ENCODE results near the gene CLRN2. TPM values are rescaled to one million over a fixed set of nuclear protein-coding genes. Genes with fewer than 3 reads are reported as not detected.

Gene CLRN2
- total and polyA plus RNA-seq, 2 donors (not counting 1 experiment from before 2014, with no cell fraction given), result not detected

GRCh38 chr4:17491196-17491595 is 23.8 kb upstream of the CLRN2 start:
- H3K27me3 ChIP-seq (ENCODE audit: control insufficient read depth, insufficient read depth, low read length), result no peaks in the 10 kb centered on the region
- H3K4me2 ChIP-seq (ENCODE audit: extremely low read depth, insufficient read depth, low read length), result no peak overlapping the region
- no peak overlapping the region for H2AFZ ChIP-seq (ENCODE audit: low read length)
- no peak overlapping the region for H3K27ac ChIP-seq (ENCODE audit: insufficient read depth, low read length)
- peaks cover 9% of the 10 kb centered on the region for H3K36me3 ChIP-seq (ENCODE audit: control insufficient read depth, insufficient read depth, low read length)
- TF ChIP-seq CTCF (conservative IDR thresholded peaks at IDR 0.05 in 1 of 2, IDR thresholded peaks at IDR 0.05 in 1 of 2; ENCODE audit: low read depth in 1 of 2, low read length in 2 of 2) (no peak), EZH2 (IDR thresholded peaks at IDR 0.05; ENCODE audit: low read length, missing control alignments) (no peak)
- peaks cover 2% of the 10 kb centered on the region for H3K79me2 ChIP-seq (ENCODE audit: control insufficient read depth, insufficient read depth, low read length)
- peaks cover 5% of the 10 kb centered on the region for H3K4me1 ChIP-seq (ENCODE audit: control insufficient read depth, extremely low read depth, insufficient read depth, low read length)
- no peak overlapping the region for H3K9ac ChIP-seq (ENCODE audit: insufficient read depth, low read length)
- H3K9me3 ChIP-seq (ENCODE audit: control insufficient read depth, insufficient read depth, low read depth, low read length), result no peaks in the 10 kb centered on the region
- no peak overlapping the region for H3K4me3 ChIP-seq (replicated peaks in 1 of 4; ENCODE audit: control extremely low read depth in 1 of 4, insufficient read depth in 1 of 4, low read depth in 3 of 4, low read length in 4 of 4)
- no peak for DNase-seq (ENCODE audit: low read depth in 2 of 2)
- H4K20me1 ChIP-seq (ENCODE audit: control insufficient read depth, extremely low read depth, insufficient read depth, low read length), result no peaks in the 10 kb centered on the region

- no peak for TF ChIP-seq EZH2 (IDR thresholded peaks at IDR 0.05; ENCODE audit: low read length, missing control alignments)
- TF ChIP-seq CTCF (conservative IDR thresholded peaks at IDR 0.05 in 1 of 2, IDR thresholded peaks at IDR 0.05 in 1 of 2; ENCODE audit: low read depth in 1 of 2, low read length in 2 of 2), result no peak
- no peak for DNase-seq (ENCODE audit: low read depth in 2 of 2)
- Histone ChIP-seq H3K79me2 (ENCODE audit: control insufficient read depth, insufficient read depth, low read length) (peaks cover 2% of the 10 kb centered on the region), H3K9me3 (ENCODE audit: control insufficient read depth, insufficient read depth, low read depth, low read length) (no peaks in the 10 kb centered on the region), H3K36me3 (ENCODE audit: control insufficient read depth, insufficient read depth, low read length) (peaks cover 9% of the 10 kb centered on the region), H3K4me2 (ENCODE audit: extremely low read depth, insufficient read depth, low read length) (no peak overlapping the region), H2AFZ (ENCODE audit: low read length) (no peak overlapping the region), H4K20me1 (ENCODE audit: control insufficient read depth, extremely low read depth, insufficient read depth, low read length) (no peaks in the 10 kb centered on the region), H3K4me1 (ENCODE audit: control insufficient read depth, extremely low read depth, insufficient read depth, low read length) (peaks cover 5% of the 10 kb centered on the region), H3K9ac (ENCODE audit: insufficient read depth, low read length) (no peak overlapping the region), H3K4me3 (replicated peaks in 1 of 4; ENCODE audit: control extremely low read depth in 1 of 4, insufficient read depth in 1 of 4, low read depth in 3 of 4, low read length in 4 of 4) (no peak overlapping the region), H3K27me3 (ENCODE audit: control insufficient read depth, insufficient read depth, low read length) (no peaks in the 10 kb centered on the region), H3K27ac (ENCODE audit: insufficient read depth, low read length) (no peak overlapping the region)
Measured at GRCh38 chr4:17492058-17492741, 22.8 kb upstream of the CLRN2 start.

GRCh38 chr4:17492876-17493275 is 22.1 kb upstream of the CLRN2 start:
- Histone ChIP-seq H3K27me3 (ENCODE audit: control insufficient read depth, insufficient read depth, low read length) (no peaks in the 10 kb centered on the region), H2AFZ (ENCODE audit: low read length) (no peak overlapping the region), H3K4me1 (ENCODE audit: control insufficient read depth, extremely low read depth, insufficient read depth, low read length) (peaks cover 5% of the 10 kb centered on the region), H3K36me3 (ENCODE audit: control insufficient read depth, insufficient read depth, low read length) (peaks cover 9% of the 10 kb centered on the region), H3K4me3 (replicated peaks in 1 of 4; ENCODE audit: control extremely low read depth in 1 of 4, insufficient read depth in 1 of 4, low read depth in 3 of 4, low read length in 4 of 4) (no peak overlapping the region), H3K9me3 (ENCODE audit: control insufficient read depth, insufficient read depth, low read depth, low read length) (no peaks in the 10 kb centered on the region), H3K27ac (ENCODE audit: insufficient read depth, low read length) (no peak overlapping the region), H4K20me1 (ENCODE audit: control insufficient read depth, extremely low read depth, insufficient read depth, low read length) (no peaks in the 10 kb centered on the region), H3K9ac (ENCODE audit: insufficient read depth, low read length) (no peak overlapping the region), H3K79me2 (ENCODE audit: control insufficient read depth, insufficient read depth, low read length) (peaks cover 2% of the 10 kb centered on the region), H3K4me2 (ENCODE audit: extremely low read depth, insufficient read depth, low read length) (no peak overlapping the region)
- DNase-seq (ENCODE audit: low read depth in 2 of 2), result no peak
- TF ChIP-seq CTCF (conservative IDR thresholded peaks at IDR 0.05 in 1 of 2, IDR thresholded peaks at IDR 0.05 in 1 of 2; ENCODE audit: low read depth in 1 of 2, low read length in 2 of 2), result no peak
- no peak for TF ChIP-seq EZH2 (IDR thresholded peaks at IDR 0.05; ENCODE audit: low read length, missing control alignments)
